Fibroblast of skin of left biceps (primary cell): ENCODE results near the gene CBLL2.
"Not testable (repeated sequence)": the region's sequence is repeated elsewhere in the genome, so short reads cannot be mapped to it uniquely, and the experiment has no call there.

Source experiments
- DNase-seq, 2 experiments: peaks; one replicate each; pipeline ENCODE4 v3.0.0-alpha.2; 2013; ENCODE audit warnings: low read depth in 2 of 2

CBLL2 gene

GRCh38 chrX:22272613-22273012, at the start of gene CBLL2:
CBLL2 (plus strand) TSS chrX:22272913; CDS start chrX:22272992, 79 bp downstream.
- no peak for DNase-seq

- DNase-seq, result no peak
Measured at GRCh38 chrX:22234380-22234779, 38.3 kb upstream of the CBLL2 start.

- no peak for DNase-seq
Measured at GRCh38 chrX:22237479-22237878, 35.2 kb upstream of the CBLL2 start.

GRCh38 chrX:22246620-22247019, 26.1 kb upstream of the CBLL2 start:
- peak; percentile 36 to 48 for DNase-seq

GRCh38 chrX:22247169-22247568, 25.5 kb upstream of the CBLL2 start:
- DNase-seq, result peak; percentile 18 to 34

- no peak for DNase-seq
Measured at GRCh38 chrX:22248401-22248800, 24.3 kb upstream of the CBLL2 start.

- no peak for DNase-seq
Measured at GRCh38 chrX:22249371-22249770, 23.3 kb upstream of the CBLL2 start.

- no peak for DNase-seq
Measured at GRCh38 chrX:22268706-22269105, 4.0 kb upstream of the CBLL2 start.

- no peak for DNase-seq
Measured at GRCh38 chrX:22273714-22274317, 1.1 kb downstream of the CBLL2 start.

GRCh38 chrX:22276781-22277180, 4.1 kb downstream of the CBLL2 start:
- no peak for DNase-seq

GRCh38 chrX:22278375-22278774, 5.7 kb downstream of the CBLL2 start:
- DNase-seq, result no peak

- DNase-seq, result not testable (repeated sequence)
Measured at GRCh38 chrX:22289209-22289608, 16.5 kb downstream of the CBLL2 start.

GRCh38 chrX:22296871-22297270, 24.2 kb downstream of the CBLL2 start:
- DNase-seq, result no peak

- DNase-seq, result peak; percentile 36 to 39
Measured at GRCh38 chrX:22300130-22300529, 27.4 kb downstream of the CBLL2 start.

- no peak for DNase-seq
Measured at GRCh38 chrX:22310779-22311178, 38.1 kb downstream of the CBLL2 start.

- no peak for DNase-seq
Measured at GRCh38 chrX:22313766-22314165, 41.1 kb downstream of the CBLL2 start.

GRCh38 chrX:22314211-22314610, 41.5 kb downstream of the CBLL2 start:
- DNase-seq, result no peak

- no peak for DNase-seq
Measured at GRCh38 chrX:22314692-22315091, 42.0 kb downstream of the CBLL2 start.

GRCh38 chrX:22315151-22315550, 42.4 kb downstream of the CBLL2 start:
- DNase-seq, result no peak

- no peak for DNase-seq
Measured at GRCh38 chrX:22320236-22320873, 47.6 kb downstream of the CBLL2 start.

GRCh38 chrX:22323541-22323940, 50.8 kb downstream of the CBLL2 start:
- DNase-seq, result peak; percentile 12 to 20
